NT2/D1 (cell line): ENCODE results near the gene WDR35.

Source experiments
- SUZ12 ChIP-seq: IDR thresholded peaks from 2 replicates; pipeline ENCODE4 v1.6.1; 2011; ENCODE audit not compliant: insufficient read length, insufficient read depth; ENCODE audit errors: extremely low read depth
- YY1 ChIP-seq: IDR thresholded peaks from 2 replicates; pipeline ENCODE4 v1.6.1; 2011; ENCODE audit not compliant: insufficient read length, insufficient read depth
- ZNF274 ChIP-seq: IDR thresholded peaks from 2 replicates; pipeline ENCODE4 v1.6.1; 2011; ENCODE audit warnings: mild to moderate bottlenecking, low read depth, low read length

GRCh38 chr2:20016346-20016745, 26.4 kb upstream of the WDR35 start:
- TF ChIP-seq YY1 (no peak), SUZ12 (no peak), ZNF274 (no peak)
